ENCODE results near the gene GRIK4. TPM values are rescaled to one million over a fixed set of nuclear protein-coding genes. Genes with fewer than 3 reads are reported as not detected.

GRIK4 gene
- total RNA-seq, 1 donor from 2014 or later, result 0.36 TPM

DNA sequence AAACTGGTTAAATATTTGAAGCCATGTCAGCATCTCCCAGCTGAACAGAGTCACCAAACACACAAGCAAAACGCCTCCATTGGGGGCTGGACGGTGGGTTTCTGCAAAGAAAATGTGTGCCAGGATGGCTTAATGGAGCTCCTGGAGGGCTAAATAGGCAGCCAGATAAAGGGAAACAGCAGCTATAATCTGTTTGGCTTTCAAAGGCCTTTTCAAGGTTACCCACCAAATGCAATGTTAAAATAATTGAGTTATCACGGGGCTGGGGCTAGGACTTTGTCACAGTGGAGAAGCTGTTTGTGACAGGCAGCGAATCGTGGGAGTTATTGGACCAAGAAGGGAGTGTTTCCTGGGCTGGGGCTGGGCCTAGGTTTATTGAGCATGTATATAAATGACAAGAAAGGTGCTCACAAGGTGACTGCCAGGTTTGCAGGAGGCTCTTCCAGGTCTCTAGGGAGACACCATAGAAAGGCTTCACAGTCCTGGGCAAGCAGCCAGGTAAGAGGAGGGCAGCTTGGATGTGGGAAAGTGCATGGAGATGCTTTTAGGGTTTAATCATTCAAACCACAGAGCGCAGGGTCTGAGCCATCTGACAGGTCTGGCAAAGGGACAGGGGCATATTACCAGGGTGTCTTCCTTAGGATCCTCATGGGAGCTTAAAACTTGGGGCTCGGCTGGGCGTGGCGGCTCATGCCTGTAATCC lies 28.3 kb downstream of the GRIK4 start:
- Mint-ChIP-seq H3K27ac (no peak overlapping the region), H3K36me3 (no peaks in the 10 kb centered on the region), H3K4me3 (no peak overlapping the region), H3K4me1 (peaks cover 24% of the 10 kb centered on the region), H3K9me3 (peaks cover 7% of the 10 kb centered on the region), H3K27me3 (ENCODE audit: insufficient read depth, low read depth) (peaks cover 8% of the 10 kb centered on the region)
- H3K79me2 ChIP-seq (ENCODE audit: low read depth), result no peaks in the 10 kb centered on the region
- no peaks in the 10 kb centered on the region for H3K27me3 ChIP-seq
- no peak for DNase-seq (ENCODE audit: low spot score)
- H3K9me3 ChIP-seq (ENCODE audit: low read depth), result no peaks in the 10 kb centered on the region
- TF ChIP-seq EZH2phosphoT487 (IDR thresholded peaks at IDR 0.05) (no peak), EZH2 (IDR thresholded peaks at IDR 0.05) (no peak)
- no peak overlapping the region for H2AFZ ChIP-seq (replicated peaks)
- no peaks in the 10 kb centered on the region for H3K36me3 ChIP-seq
- H3F3A ChIP-seq (ENCODE audit: low read depth), result no peaks in the 10 kb centered on the region
- H3K4me2 ChIP-seq, result no peak overlapping the region
- H3K9ac ChIP-seq, result no peak overlapping the region
- no peak overlapping the region for H3K27ac ChIP-seq
- H4K20me1 ChIP-seq (ENCODE audit: low read depth), result no peaks in the 10 kb centered on the region
- H3K4me3 ChIP-seq, result no peak overlapping the region
- H3K4me1 ChIP-seq, result peaks cover 22% of the 10 kb centered on the region

GRCh38 chr11:120540744-120541465 lies 29.4 kb downstream of the GRIK4 start:
- no peak overlapping the region for H3K27ac Mint-ChIP-seq
- H3K4me1 Mint-ChIP-seq, result peaks cover 20% of the 10 kb centered on the region
- peaks cover 7% of the 10 kb centered on the region for H3K9me3 Mint-ChIP-seq
- no peaks in the 10 kb centered on the region for H3K36me3 Mint-ChIP-seq
- peaks cover 22% of the 10 kb centered on the region for H3K4me1 ChIP-seq
- no peaks in the 10 kb centered on the region for H3K27me3 ChIP-seq
- no peak overlapping the region for H3K4me2 ChIP-seq
- H3K4me3 Mint-ChIP-seq, result no peak overlapping the region
- H3F3A ChIP-seq (ENCODE audit: low read depth), result no peaks in the 10 kb centered on the region
- DNase-seq (ENCODE audit: low spot score), result no peak
- H3K36me3 ChIP-seq, result no peaks in the 10 kb centered on the region
- no peaks in the 10 kb centered on the region for H4K20me1 ChIP-seq (ENCODE audit: low read depth)
- H3K27ac ChIP-seq, result no peak overlapping the region
- TF ChIP-seq, protein P1, sequence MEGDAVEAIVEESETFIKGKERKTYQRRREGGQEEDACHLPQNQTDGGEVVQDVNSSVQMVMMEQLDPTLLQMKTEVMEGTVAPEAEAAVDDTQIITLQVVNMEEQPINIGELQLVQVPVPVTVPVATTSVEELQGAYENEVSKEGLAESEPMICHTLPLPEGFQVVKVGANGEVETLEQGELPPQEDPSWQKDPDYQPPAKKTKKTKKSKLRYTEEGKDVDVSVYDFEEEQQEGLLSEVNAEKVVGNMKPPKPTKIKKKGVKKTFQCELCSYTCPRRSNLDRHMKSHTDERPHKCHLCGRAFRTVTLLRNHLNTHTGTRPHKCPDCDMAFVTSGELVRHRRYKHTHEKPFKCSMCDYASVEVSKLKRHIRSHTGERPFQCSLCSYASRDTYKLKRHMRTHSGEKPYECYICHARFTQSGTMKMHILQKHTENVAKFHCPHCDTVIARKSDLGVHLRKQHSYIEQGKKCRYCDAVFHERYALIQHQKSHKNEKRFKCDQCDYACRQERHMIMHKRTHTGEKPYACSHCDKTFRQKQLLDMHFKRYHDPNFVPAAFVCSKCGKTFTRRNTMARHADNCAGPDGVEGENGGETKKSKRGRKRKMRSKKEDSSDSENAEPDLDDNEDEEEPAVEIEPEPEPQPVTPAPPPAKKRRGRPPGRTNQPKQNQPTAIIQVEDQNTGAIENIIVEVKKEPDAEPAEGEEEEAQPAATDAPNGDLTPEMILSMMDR (IDR thresholded peaks at IDR 0.05), result no peak
- TF ChIP-seq EZH2 (IDR thresholded peaks at IDR 0.05) (no peak), EZH2phosphoT487 (IDR thresholded peaks at IDR 0.05) (no peak)
- H3K27me3 Mint-ChIP-seq (ENCODE audit: insufficient read depth, low read depth), result peaks cover 8% of the 10 kb centered on the region
- no peaks in the 10 kb centered on the region for H3K79me2 ChIP-seq (ENCODE audit: low read depth)
- H3K9ac ChIP-seq, result no peak overlapping the region
- no peak overlapping the region for H2AFZ ChIP-seq (replicated peaks)
- no peaks in the 10 kb centered on the region for H3K9me3 ChIP-seq (ENCODE audit: low read depth)
- no peak overlapping the region for H3K4me3 ChIP-seq

DNA sequence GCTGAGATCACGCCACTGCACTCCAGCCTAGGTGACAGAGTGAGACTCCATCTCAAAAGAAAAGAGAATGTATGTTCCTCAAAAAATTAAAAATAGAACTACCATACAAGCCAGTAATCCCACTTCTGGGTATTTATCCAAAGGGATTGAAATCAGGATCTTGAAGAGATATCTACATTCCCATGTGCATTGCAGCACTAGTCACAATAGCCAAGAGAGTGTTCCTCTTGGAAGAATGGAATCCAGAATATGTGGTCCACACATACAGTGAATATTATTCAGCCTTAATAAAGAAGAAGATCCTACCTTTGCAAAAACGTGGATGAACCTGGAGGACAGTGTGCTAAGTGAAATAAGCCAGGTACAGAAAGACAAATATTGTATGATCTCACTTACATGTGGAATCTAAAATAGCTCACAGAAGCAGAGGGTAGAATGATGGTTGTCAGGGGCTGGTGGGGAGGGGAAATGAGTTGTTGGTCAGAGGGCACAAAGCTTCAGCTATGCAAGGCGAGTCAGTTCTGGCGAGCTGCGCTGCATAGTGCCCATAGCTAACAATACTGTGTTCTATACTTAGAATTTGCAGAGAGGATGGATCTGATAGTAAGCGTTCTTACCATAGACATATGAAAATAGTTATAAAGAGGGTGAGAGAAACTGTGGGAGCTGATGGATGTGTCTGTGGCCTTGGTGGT lies 32.1 kb downstream of the GRIK4 start:
- H3K4me2 ChIP-seq, result no peak overlapping the region
- no peak for DNase-seq (ENCODE audit: low spot score)
- H3K36me3 ChIP-seq, result no peaks in the 10 kb centered on the region
- TF ChIP-seq, protein P1 (IDR thresholded peaks at IDR 0.05), result no peak
- no peak for TF ChIP-seq EZH2phosphoT487 (IDR thresholded peaks at IDR 0.05)
- no peak for TF ChIP-seq EZH2 (IDR thresholded peaks at IDR 0.05)
- Mint-ChIP-seq H3K4me3 (no peak overlapping the region), H3K9me3 (peaks cover 7% of the 10 kb centered on the region), H3K4me1 (peaks cover 36% of the 10 kb centered on the region), H3K27me3 (ENCODE audit: insufficient read depth, low read depth) (peaks cover 11% of the 10 kb centered on the region), H3K36me3 (no peaks in the 10 kb centered on the region), H3K27ac (no peak overlapping the region)
- H3K9ac ChIP-seq, result no peak overlapping the region
- no peaks in the 10 kb centered on the region for H4K20me1 ChIP-seq (ENCODE audit: low read depth)
- no peaks in the 10 kb centered on the region for H3F3A ChIP-seq (ENCODE audit: low read depth)
- H3K27ac ChIP-seq, result no peak overlapping the region
- no peaks in the 10 kb centered on the region for H3K27me3 ChIP-seq
- no peak overlapping the region for H2AFZ ChIP-seq (replicated peaks)
- no peaks in the 10 kb centered on the region for H3K79me2 ChIP-seq (ENCODE audit: low read depth)
- no peak overlapping the region for H3K4me3 ChIP-seq
- H3K4me1 ChIP-seq, result peaks cover 6% of the 10 kb centered on the region
- no peaks in the 10 kb centered on the region for H3K9me3 ChIP-seq (ENCODE audit: low read depth)
